Liver (tissue), 9 donors: ENCODE measurements around the gene DNHD1. TPM values are rescaled to one million over a fixed set of nuclear protein-coding genes. Genes with fewer than 3 reads are reported as not detected.
A peak's percentile ranks its signal among the peaks of the same experiment; 100 is the strongest.

Experiments
- DNase-seq: peaks from one replicate; pipeline ENCODE4 v3.0.0-alpha.2; 2017; ENCODE audit warnings: low spot score
- H3K27ac ChIP-seq, 2 donors: one replicate each; pipeline ENCODE4 v1.7.0; 2013; ENCODE audit warnings: inconsistent platforms in 2 of 2, low read length in 2 of 2, control low read depth in 1 of 2, low read depth in 1 of 2, mild to moderate bottlenecking in 1 of 2
- H3K27me3 ChIP-seq, 4 donors: one replicate each; pipeline versions ENCODE4 v1.6.1 to v1.7.0; 2013; ENCODE audit warnings: low read length in 3 of 4, inconsistent platforms in 1 of 4, mild to moderate bottlenecking in 1 of 4, moderate library complexity in 1 of 4; ENCODE audit not compliant: control insufficient read depth in 4 of 4, insufficient read depth in 4 of 4
- H3K36me3 ChIP-seq, 4 donors: one replicate each; pipeline versions ENCODE4 v1.6.1 to v1.7.0; 2013; ENCODE audit warnings: low read length in 3 of 4, mild to moderate bottlenecking in 3 of 4, low read depth in 1 of 4, moderate library complexity in 1 of 4; ENCODE audit not compliant: control insufficient read depth in 4 of 4, insufficient read depth in 3 of 4
- H3K4me1 ChIP-seq, 4 donors: one replicate each; pipeline versions ENCODE4 v1.6.1 to v1.7.0; 2013; ENCODE audit warnings: low read length in 3 of 4, mild to moderate bottlenecking in 3 of 4, moderate library complexity in 1 of 4; ENCODE audit not compliant: control insufficient read depth in 4 of 4, insufficient read depth in 4 of 4
- H3K4me3 ChIP-seq, 3 donors: one replicate each; pipeline versions ENCODE4 v1.6.1 to v1.7.0; 2013; ENCODE audit warnings: low read length in 3 of 3, control low read depth in 1 of 3, low read depth in 1 of 3, mild to moderate bottlenecking in 1 of 3
- H3K9ac ChIP-seq, 2 donors: one replicate each; pipeline ENCODE4 v1.7.0; 2013; ENCODE audit warnings: low read length in 2 of 2, mild to moderate bottlenecking in 2 of 2, moderate library complexity in 2 of 2, control low read depth in 1 of 2, low read depth in 1 of 2
- H3K9me3 ChIP-seq, 4 donors: one replicate each; pipeline versions ENCODE4 v1.6.1 to v1.7.0; 2013; ENCODE audit warnings: low read length in 3 of 4; ENCODE audit not compliant: control insufficient read depth in 4 of 4
- CTCF ChIP-seq: fragments of 150-350 bp; IDR thresholded peaks from 2 replicates; pipeline ENCODE4 v1.5.1; 2017; ENCODE audit warnings: improper control_type of control experiment, low read depth, low read length; ENCODE audit not compliant: missing input control
- EGR1 ChIP-seq, 2 donors: IDR thresholded peaks; 2 replicates each; pipeline ENCODE4 v1.6.1; 2016 to 2018; ENCODE audit warnings: antibody characterized with exemption in 2 of 2, low read depth in 2 of 2
- FOXA2 ChIP-seq: IDR thresholded peaks from 2 replicates; pipeline ENCODE4 v1.6.1; 2016; ENCODE audit warnings: antibody characterized with exemption
- HNF4A ChIP-seq, 2 donors: conservative IDR thresholded peaks; 2 replicates each; pipeline ENCODE4 v1.6.1; 2016; ENCODE audit warnings: antibody characterized with exemption in 2 of 2, mild to moderate bottlenecking in 2 of 2
- HNF4G ChIP-seq: IDR thresholded peaks from 2 replicates; pipeline ENCODE4 v1.6.1; 2016; ENCODE audit warnings: antibody characterized with exemption
- JUND ChIP-seq, 2 donors: IDR thresholded peaks; 2 replicates each; pipeline ENCODE4 v1.6.1; 2016; ENCODE audit warnings: antibody characterized with exemption in 2 of 2
- NR2F2 ChIP-seq: IDR thresholded peaks from 2 replicates; pipeline ENCODE4 v1.6.1; 2016; ENCODE audit warnings: antibody characterized with exemption
- RAD21 ChIP-seq, 2 donors: IDR thresholded peaks; 2 replicates each; pipeline ENCODE4 v1.6.1; 2016; ENCODE audit warnings: antibody characterized with exemption in 2 of 2, mild to moderate bottlenecking in 2 of 2
- REST ChIP-seq: IDR thresholded peaks from 2 replicates; pipeline ENCODE4 v1.6.1; 2016; ENCODE audit warnings: antibody characterized with exemption, mild to moderate bottlenecking
- RXRA ChIP-seq, 2 donors: IDR thresholded peaks; 2 replicates each; pipeline ENCODE4 v1.6.1; 2017 to 2018; ENCODE audit warnings: antibody characterized with exemption in 2 of 2, mild to moderate bottlenecking in 1 of 2
- SP1 ChIP-seq: IDR thresholded peaks from 2 replicates; pipeline ENCODE4 v1.6.1; 2018; ENCODE audit warnings: antibody characterized with exemption, mild to moderate bottlenecking
- TAF1 ChIP-seq: conservative IDR thresholded peaks from 2 replicates; pipeline ENCODE4 v1.6.1; 2016; ENCODE audit warnings: antibody characterized with exemption, mild to moderate bottlenecking
- YY1 ChIP-seq: IDR thresholded peaks from 2 replicates; pipeline ENCODE4 v1.6.1; 2016; ENCODE audit warnings: antibody characterized with exemption, mild to moderate bottlenecking
- ZBTB33 ChIP-seq: IDR thresholded peaks from 2 replicates; pipeline ENCODE4 v1.6.1; 2016; ENCODE audit warnings: antibody characterized with exemption
- WGBS: extraction: QIAGEN DNeasy Blood & Tissue Kit; methylation state at CpG from one replicate; pipeline ENCODE4 v1.1.7; 2013; 5-methylcytosine and 5-hydroxymethylcytosine counted together
- polyA plus RNA-seq, 2 donors: library from polyadenylated mRNA; stranded (reverse) in 1 of 2; unstranded in 1 of 2; fragments of 200-250 nt in 1 of 2; fragments of >200 nt in 1 of 2; fragmentation: Nextera tagmentation in 1 of 2; extraction: Ambion mirVana in 1 of 2; gene quantifications; one replicate each; pipeline versions ENCODE4 v1.2.1 to v1.2.3, GENCODE V29; 2013 to 2015
- total RNA-seq, 2 donors: library from RNA; depleted of rRNA; stranded (reverse); fragments of >200 nt; gene quantifications; one replicate each; pipeline ENCODE4 v1.2.3, GENCODE V29; 2014
- TF ChIP-seq, protein P1 (sequence below): IDR thresholded peaks from 2 replicates; pipeline ENCODE4 v1.6.1; 2016; ENCODE audit warnings: antibody characterized with exemption
- TF ChIP-seq, protein P2 (sequence below): IDR thresholded peaks from 2 replicates; pipeline ENCODE4 v1.6.1; 2016; ENCODE audit warnings: antibody characterized with exemption
- donor health status: healthy.
- donor health status: healthy.
- donor health status: healthy.
- donor health status: healthy.
- donor health status: healthy.

The DNHD1 gene
- total and polyA plus RNA-seq, 4 donors = 2.1 to 23.6 (median 5.0) TPM

DNA sequence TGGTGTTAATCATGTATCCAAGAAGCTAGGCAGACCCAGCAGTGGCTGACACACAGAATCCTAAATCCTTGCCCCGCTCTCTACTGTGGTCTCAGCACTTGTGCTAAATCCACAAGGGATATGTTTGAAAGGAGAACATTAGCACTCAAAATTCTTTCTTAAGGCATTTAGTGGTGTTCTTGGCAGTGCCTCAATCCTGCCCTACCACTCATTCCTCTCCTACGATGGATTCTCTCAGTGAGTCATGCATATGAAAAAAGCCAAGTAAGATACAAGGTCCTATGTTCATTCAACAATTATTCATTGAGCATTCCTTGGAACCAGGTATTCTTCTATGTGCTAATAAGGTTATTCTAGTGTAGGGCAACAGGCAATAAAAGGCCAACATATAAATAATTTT, 75.1 kb downstream of the DNHD1 start (continued):
- no peak for TF ChIP-seq FOXA2
- TF ChIP-seq JUND (IDR thresholded peaks at IDR 0.05) = no peak
- TF ChIP-seq EGR1 (IDR thresholded peaks at IDR 0.05; ENCODE audit: low read depth in 2 of 2) = no peak
- TF ChIP-seq YY1 = no peak
- no peak for TF ChIP-seq NR2F2

DNA sequence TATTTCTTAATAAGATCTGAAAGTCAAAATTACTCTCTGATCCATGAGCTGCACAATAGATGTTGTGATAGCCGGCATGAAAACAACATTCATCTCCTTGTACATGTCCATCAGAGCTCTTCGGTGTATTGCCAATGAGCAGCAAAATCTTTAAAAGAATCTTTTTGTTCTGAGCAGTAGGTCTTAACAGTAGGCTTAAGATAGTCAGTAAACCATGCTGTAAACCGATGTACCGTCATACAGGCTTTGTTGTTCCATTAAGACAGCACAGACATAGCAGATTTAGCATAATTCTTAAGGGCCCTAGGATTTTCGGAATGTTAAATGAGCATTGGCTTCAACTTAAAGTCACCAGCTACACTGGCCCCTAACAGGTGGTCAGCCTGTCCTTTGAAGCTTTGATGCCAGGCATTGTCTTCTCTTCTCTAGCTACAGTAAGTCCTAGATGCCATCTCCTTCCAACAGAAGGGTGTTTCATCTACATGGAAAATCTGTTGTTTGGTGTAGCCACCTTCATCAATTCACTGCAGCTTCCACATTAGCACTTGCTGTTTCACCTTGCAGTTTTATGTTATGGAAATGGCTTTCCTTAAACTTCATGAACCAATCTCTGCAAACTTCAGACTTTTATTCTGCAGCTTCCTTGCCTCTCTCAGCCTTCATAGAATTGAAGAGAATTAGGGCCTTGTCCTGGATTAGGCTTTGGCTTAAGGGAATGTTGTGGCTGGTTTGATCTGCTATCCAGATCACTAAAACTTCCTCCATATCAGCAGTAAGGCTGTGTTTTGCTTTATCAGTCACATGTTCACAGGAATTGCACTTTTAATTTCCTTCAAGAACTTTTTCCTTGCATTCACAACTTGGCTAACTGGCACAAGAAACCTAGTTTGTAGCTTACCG, 78.0 kb downstream of the DNHD1 start:
- no peak for DNase-seq
- TF ChIP-seq NR2F2 (no peak), SP1 (no peak), HNF4G (no peak), REST (no peak), TAF1 (no peak)
- TF ChIP-seq, protein P1, sequence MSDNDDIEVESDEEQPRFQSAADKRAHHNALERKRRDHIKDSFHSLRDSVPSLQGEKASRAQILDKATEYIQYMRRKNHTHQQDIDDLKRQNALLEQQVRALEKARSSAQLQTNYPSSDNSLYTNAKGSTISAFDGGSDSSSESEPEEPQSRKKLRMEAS = no peak
- TF ChIP-seq, protein P2, sequence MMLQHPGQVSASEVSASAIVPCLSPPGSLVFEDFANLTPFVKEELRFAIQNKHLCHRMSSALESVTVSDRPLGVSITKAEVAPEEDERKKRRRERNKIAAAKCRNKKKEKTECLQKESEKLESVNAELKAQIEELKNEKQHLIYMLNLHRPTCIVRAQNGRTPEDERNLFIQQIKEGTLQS = no peak
- H3K4me1 ChIP-seq = no peaks in the 10 kb centered on the region
- H3K4me3 ChIP-seq = no peak overlapping the region
- no peak overlapping the region for H3K27ac ChIP-seq
- 93% methylated on average over 6 of the region's 6 CpGs for WGBS
- H3K27me3 ChIP-seq = no peaks in the 10 kb centered on the region
- no peaks in the 10 kb centered on the region for H3K9me3 ChIP-seq
- no peak overlapping the region for H3K9ac ChIP-seq
- H3K36me3 ChIP-seq = peaks cover 0 to 2% (median 0%) of the 10 kb centered on the region in 4 donors

GRCh38 chr11:6576471-6577373, 79.6 kb downstream of the DNHD1 start:
- H3K9me3 ChIP-seq = no peaks in the 10 kb centered on the region
- no peak overlapping the region for H3K4me3 ChIP-seq
- H3K4me1 ChIP-seq = no peaks in the 10 kb centered on the region
- no peak overlapping the region for H3K9ac ChIP-seq
- H3K36me3 ChIP-seq = peaks cover 0 to 2% (median 0%) of the 10 kb centered on the region in 4 donors
- H3K27me3 ChIP-seq = no peaks in the 10 kb centered on the region
- no peak overlapping the region for H3K27ac ChIP-seq
- WGBS = 60% methylated on average over 6 of the region's 6 CpGs
- DNase-seq = peak; percentile 17
- no peak for TF ChIP-seq JUND (IDR thresholded peaks at IDR 0.05)
- no peak for TF ChIP-seq RXRA (IDR thresholded peaks at IDR 0.05)
- no peak for TF ChIP-seq ZBTB33
- no peak for TF ChIP-seq YY1
- TF ChIP-seq TAF1 = no peak
- no peak for TF ChIP-seq NR2F2
- TF ChIP-seq HNF4G = no peak
- TF ChIP-seq, protein P2 = no peak
- no peak for TF ChIP-seq SP1
- TF ChIP-seq CTCF = no peak
- TF ChIP-seq RAD21 (IDR thresholded peaks at IDR 0.05) = no peak
- no peak for TF ChIP-seq FOXA2
- TF ChIP-seq HNF4A (conservative IDR thresholded peaks at IDR 0.05) = no peak
- TF ChIP-seq, protein P1 = no peak
- TF ChIP-seq EGR1 (IDR thresholded peaks at IDR 0.05; ENCODE audit: low read depth in 2 of 2) = no peak
